ENCODE data around the gene FOXO6. TPM values are rescaled to one million over a fixed set of nuclear protein-coding genes. Genes with fewer than 3 reads are reported as not detected.

FOXO6 gene
- total RNA-seq, 4 donors from 2014 or later, result 0.44 to 4.4 (median 1.7) TPM

GRCh38 chr1:41427916-41428737 lies 66.9 kb downstream of the FOXO6 start:
- Histone ChIP-seq H3K27ac (peak overlapping the region in 2 of 4 donors; percentile 21 to 50), H3K27me3 (no peaks in the 10 kb centered on the region), H3K4me1 (peaks cover 0 to 58% (median 23%) of the 10 kb centered on the region in 4 donors), H3K4me3 (no peak overlapping the region), H3K9me3 (no peaks in the 10 kb centered on the region), H3K36me3 (no peaks in the 10 kb centered on the region)
- TF ChIP-seq CTCF (IDR thresholded peaks at IDR 0.05) (no peak), EP300 (IDR thresholded peaks at IDR 0.05) (no peak), POLR2A (IDR thresholded peaks at IDR 0.05) (no peak)
- WGBS, 2 donors, result 65 to 76% methylated on average over 10 to 11 of the region's 11 CpGs
- DNase-seq (ENCODE audit: low spot score in 2 of 2), result no peak

- Histone ChIP-seq H3K27me3 (no peaks in the 10 kb centered on the region), H3K4me1 (peaks cover 0 to 63% (median 26%) of the 10 kb centered on the region in 4 donors), H3K27ac (peak overlapping the region in 1 of 4 donors; percentile 50), H3K36me3 (no peaks in the 10 kb centered on the region), H3K4me3 (no peak overlapping the region), H3K9me3 (no peaks in the 10 kb centered on the region)
- WGBS, 2 donors, result 80 to 83% methylated on average over 16 of the region's 16 CpGs
- no peak for TF ChIP-seq POLR2A (IDR thresholded peaks at IDR 0.05)
- TF ChIP-seq CTCF (IDR thresholded peaks at IDR 0.05), result no peak
- no peak for TF ChIP-seq EP300 (IDR thresholded peaks at IDR 0.05)
- no peak for DNase-seq (ENCODE audit: low spot score in 2 of 2)
These were observed 67.8 kb downstream of the FOXO6 start for GRCh38 chr1:41428738-41429640.

- Histone ChIP-seq H3K4me1 (peaks cover 0 to 69% (median 26%) of the 10 kb centered on the region in 4 donors), H3K9me3 (no peaks in the 10 kb centered on the region), H3K27me3 (no peaks in the 10 kb centered on the region), H3K36me3 (no peaks in the 10 kb centered on the region), H3K27ac (no peak overlapping the region), H3K4me3 (no peak overlapping the region)
- no peak for DNase-seq (ENCODE audit: low spot score in 2 of 2)
- WGBS, 2 donors, result 72 to 83% methylated on average over 5 of the region's 5 CpGs
- TF ChIP-seq POLR2A (IDR thresholded peaks at IDR 0.05) (no peak), EP300 (IDR thresholded peaks at IDR 0.05) (no peak), CTCF (IDR thresholded peaks at IDR 0.05) (no peak)
These were observed 68.4 kb downstream of the FOXO6 start for GRCh38 chr1:41429641-41430035.

GRCh38 chr1:41430069-41430468 lies 68.8 kb downstream of the FOXO6 start:
- H3K36me3 ChIP-seq, result no peaks in the 10 kb centered on the region
- 83 to 85% methylated on average over 4 of the region's 4 CpGs for WGBS, 2 donors
- no peak for DNase-seq (ENCODE audit: low spot score in 2 of 2)

More at GRCh38 chr1:41430069-41430468, 68.8 kb downstream of the FOXO6 start:
- H3K9me3 ChIP-seq, result no peaks in the 10 kb centered on the region
- no peak for TF ChIP-seq EP300 (IDR thresholded peaks at IDR 0.05)
- TF ChIP-seq POLR2A (IDR thresholded peaks at IDR 0.05), result no peak
- no peak for TF ChIP-seq CTCF (IDR thresholded peaks at IDR 0.05)
- H3K27ac ChIP-seq, result no peak overlapping the region
- no peaks in the 10 kb centered on the region for H3K27me3 ChIP-seq
- H3K4me3 ChIP-seq, result no peak overlapping the region
- H3K4me1 ChIP-seq, result peaks cover 0 to 71% (median 26%) of the 10 kb centered on the region in 4 donors

All from tibial nerve (tissue), 4 donors.